ENCODE data around the gene ACTN3. TPM values are rescaled to one million over a fixed set of nuclear protein-coding genes. Genes with fewer than 3 reads are reported as not detected.

Gene ACTN3
- total and polyA plus RNA-seq, 3 donors from 2014 or later: 1.7 to 6.8 (median 4.0) TPM

DNA sequence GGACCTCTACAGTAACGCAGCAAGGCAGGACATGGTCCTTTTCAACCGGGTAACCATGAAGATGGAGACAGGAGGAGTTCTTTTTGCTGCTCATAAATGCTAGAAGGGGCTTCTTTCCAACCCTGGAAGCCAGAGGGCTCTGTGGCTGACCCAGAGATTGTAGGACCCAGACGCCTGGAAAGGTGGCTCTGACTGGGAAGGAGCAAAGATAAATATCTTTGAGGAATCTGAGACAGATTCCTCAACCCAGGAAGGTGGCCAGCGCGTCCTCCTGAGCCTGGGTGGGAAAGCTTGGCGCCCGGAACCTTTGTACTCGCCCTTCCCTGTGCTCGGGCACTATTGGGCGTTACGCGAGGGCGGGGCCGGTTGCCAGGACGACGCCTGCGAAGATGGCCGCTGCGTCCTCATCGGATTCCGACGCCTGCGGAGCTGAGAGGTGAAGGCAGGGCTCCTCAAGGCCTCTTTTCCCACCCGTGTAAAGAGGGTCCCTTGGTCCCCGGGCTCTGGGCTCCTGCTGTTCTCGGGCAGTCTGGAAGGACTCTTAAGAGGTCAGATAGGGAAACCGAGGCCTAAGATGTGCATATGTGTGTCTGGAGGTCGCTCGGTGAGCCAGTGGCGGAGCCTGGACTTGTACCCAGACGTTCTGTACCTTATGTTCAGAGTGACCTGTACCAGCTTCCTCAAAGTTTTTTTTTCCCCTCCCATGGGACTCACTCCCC, 36.3 kb upstream of the ACTN3 start, which contains the start of gene BBS1:
BBS1 (plus strand) TSS at position 365 of the 719 bp plus-strand sequence; CDS start at position 390, 25 bp downstream.
- peaks cover 5% of the 10 kb centered on the region for H3K4me1 ChIP-seq
- DNase-seq: peak; percentile 90
- no peaks in the 10 kb centered on the region for H3K9me3 ChIP-seq
- WGBS, 2 donors: 0 to 1% methylated on average over 24 to 31 of the region's 31 CpGs
- no peaks in the 10 kb centered on the region for H3K27me3 ChIP-seq
- peak within 1 kb of the TSS; percentile 14 to 57 for H3K27ac ChIP-seq
- intact Hi-C loops (cut with DNase I; ENCODE audit: low total_unique reads): no loop called here
- peak within 1 kb of the TSS; percentile 70 to 72 for H3K4me3 ChIP-seq
- no peaks in the 10 kb centered on the region for H3K36me3 ChIP-seq (ENCODE audit: low read depth, missing control alignments)
- TF ChIP-seq POLR2A (IDR thresholded peaks at IDR 0.05): no peak
- TF ChIP-seq, protein P1, sequence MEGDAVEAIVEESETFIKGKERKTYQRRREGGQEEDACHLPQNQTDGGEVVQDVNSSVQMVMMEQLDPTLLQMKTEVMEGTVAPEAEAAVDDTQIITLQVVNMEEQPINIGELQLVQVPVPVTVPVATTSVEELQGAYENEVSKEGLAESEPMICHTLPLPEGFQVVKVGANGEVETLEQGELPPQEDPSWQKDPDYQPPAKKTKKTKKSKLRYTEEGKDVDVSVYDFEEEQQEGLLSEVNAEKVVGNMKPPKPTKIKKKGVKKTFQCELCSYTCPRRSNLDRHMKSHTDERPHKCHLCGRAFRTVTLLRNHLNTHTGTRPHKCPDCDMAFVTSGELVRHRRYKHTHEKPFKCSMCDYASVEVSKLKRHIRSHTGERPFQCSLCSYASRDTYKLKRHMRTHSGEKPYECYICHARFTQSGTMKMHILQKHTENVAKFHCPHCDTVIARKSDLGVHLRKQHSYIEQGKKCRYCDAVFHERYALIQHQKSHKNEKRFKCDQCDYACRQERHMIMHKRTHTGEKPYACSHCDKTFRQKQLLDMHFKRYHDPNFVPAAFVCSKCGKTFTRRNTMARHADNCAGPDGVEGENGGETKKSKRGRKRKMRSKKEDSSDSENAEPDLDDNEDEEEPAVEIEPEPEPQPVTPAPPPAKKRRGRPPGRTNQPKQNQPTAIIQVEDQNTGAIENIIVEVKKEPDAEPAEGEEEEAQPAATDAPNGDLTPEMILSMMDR (IDR thresholded peaks at IDR 0.05): no peak

DNA sequence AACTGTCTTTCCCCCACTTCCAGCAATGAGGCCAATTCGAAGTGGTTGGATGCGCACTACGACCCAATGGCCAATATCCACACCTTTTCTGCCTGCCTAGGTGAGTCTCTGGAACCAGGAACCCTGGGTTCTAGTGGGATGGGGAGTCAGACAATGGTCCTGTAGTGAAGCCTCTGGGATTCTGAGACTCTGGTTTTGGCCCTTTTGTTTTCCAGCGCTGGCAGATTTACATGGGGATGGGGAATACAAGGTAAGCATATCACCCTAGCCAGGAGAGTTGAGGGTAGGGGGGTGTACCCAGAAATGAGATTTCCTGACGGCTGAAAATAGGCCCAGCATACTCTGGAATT, 35.7 kb upstream of the ACTN3 start:
- Histone ChIP-seq H3K4me1 (peaks cover 5% of the 10 kb centered on the region), H3K27ac (peak overlapping the region in 1 of 2 donors; percentile 57), H3K9me3 (no peaks in the 10 kb centered on the region), H3K27me3 (no peaks in the 10 kb centered on the region), H3K36me3 (ENCODE audit: low read depth, missing control alignments) (no peaks in the 10 kb centered on the region), H3K4me3 (peak overlapping the region; percentile 70 to 72)
- intact Hi-C loops (cut with DNase I; ENCODE audit: low total_unique reads): no loop called here
- TF ChIP-seq, protein P1 (IDR thresholded peaks at IDR 0.05): no peak
- WGBS, 2 donors: 1 to 7% methylated on average over 5 of the region's 5 CpGs
- no peak for DNase-seq

DNA sequence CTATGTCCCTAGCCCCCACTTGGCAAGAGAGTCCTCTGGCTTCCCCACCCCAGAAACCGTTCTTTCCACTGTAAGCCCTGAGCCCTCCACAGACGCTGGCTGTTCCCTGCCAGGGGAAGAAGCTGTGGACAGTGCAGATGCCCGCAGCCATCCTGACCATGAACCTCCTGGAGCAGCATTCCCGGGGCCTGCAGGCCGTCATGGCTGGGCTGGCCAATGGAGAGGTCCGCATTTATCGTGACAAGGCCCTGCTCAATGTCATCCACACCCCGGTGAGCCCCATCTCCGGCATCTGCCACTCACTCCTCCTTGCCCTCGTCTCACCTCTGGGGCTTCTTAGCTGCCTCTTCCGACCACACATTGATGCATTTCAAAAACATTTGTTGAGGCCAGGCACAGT, 23.1 kb upstream of the ACTN3 start:
- Histone ChIP-seq H3K4me1 (no peaks in the 10 kb centered on the region), H3K36me3 (ENCODE audit: low read depth, missing control alignments) (no peaks in the 10 kb centered on the region), H3K4me3 (no peak overlapping the region), H3K27ac (no peak overlapping the region), H3K27me3 (no peaks in the 10 kb centered on the region), H3K9me3 (no peaks in the 10 kb centered on the region)
- no peak for TF ChIP-seq POLR2A (IDR thresholded peaks at IDR 0.05)
- TF ChIP-seq, protein P1 (IDR thresholded peaks at IDR 0.05): no peak
- intact Hi-C loops (cut with DNase I; ENCODE audit: low total_unique reads): no loop called here
- DNase-seq: no peak
- WGBS, 2 donors: 84 to 88% methylated on average over 11 of the region's 11 CpGs

DNA sequence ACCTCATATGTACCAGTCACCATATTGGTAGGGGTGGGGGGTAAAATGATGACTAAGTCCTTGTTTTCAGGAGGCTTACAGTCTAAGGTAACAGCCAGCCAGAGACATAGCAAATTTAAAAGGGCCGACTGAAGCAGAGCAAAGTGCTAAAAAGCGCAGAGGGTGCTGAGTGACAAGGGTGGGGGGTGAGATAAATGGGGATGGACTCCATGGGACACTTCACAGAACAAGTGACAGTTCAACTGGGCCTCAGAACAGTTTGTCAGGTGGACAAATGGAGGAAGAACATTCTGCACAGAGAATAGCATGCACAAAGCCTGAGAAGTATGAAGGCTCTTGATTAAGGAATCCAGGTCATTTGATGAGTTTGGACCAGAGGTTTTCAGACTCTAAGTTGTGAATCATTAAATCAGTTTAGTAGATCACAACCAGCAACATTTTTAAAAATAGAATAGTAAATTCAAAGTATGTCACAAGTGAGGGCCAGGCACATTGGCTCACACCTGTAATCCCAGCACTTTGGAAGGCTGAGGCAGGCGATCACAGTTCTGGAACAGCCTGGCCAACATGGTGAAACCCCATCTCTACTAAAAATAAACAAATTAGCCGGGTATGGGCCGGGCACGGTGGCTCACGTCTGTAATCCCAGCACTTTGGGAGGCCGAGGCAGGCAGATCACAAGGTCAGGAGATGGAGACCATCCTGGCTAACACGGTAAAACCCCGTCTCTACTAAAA, 22.2 kb upstream of the ACTN3 start:
- Histone ChIP-seq H3K27ac (no peak overlapping the region), H3K9me3 (no peaks in the 10 kb centered on the region), H3K27me3 (no peaks in the 10 kb centered on the region), H3K4me1 (no peaks in the 10 kb centered on the region), H3K4me3 (no peak overlapping the region), H3K36me3 (ENCODE audit: low read depth, missing control alignments) (no peaks in the 10 kb centered on the region)
- 90 to 93% methylated on average over 10 of the region's 10 CpGs for WGBS, 2 donors
- intact Hi-C loops (cut with DNase I; ENCODE audit: low total_unique reads): no loop called here
- no peak for TF ChIP-seq POLR2A (IDR thresholded peaks at IDR 0.05)
- TF ChIP-seq, protein P1 (IDR thresholded peaks at IDR 0.05): no peak
- DNase-seq: no peak

All from testis (tissue), 3 donors.